Measurements from ENCODE around the gene MYRIP.

Gene MYRIP

GRCh38 chr3:39781632-39782031, 27.8 kb upstream of the MYRIP start:
- TF ChIP-seq ESRRG (CRISPR knock-in tag; IDR thresholded peaks at IDR 0.05), result no peak
- TF ChIP-seq ZFP30 (CRISPR knock-in tag; IDR thresholded peaks at IDR 0.05), result no peak
- TF ChIP-seq GLIS3 (CRISPR knock-in tag; IDR thresholded peaks at IDR 0.05), result no peak
- no peak for TF ChIP-seq SNAI2 (CRISPR knock-in tag; IDR thresholded peaks at IDR 0.05)
- TF ChIP-seq POU6F1 (CRISPR knock-in tag; IDR thresholded peaks at IDR 0.05; ENCODE audit: borderline replicate concordance, low read depth), result no peak
- no peak for TF ChIP-seq RARB (CRISPR knock-in tag; IDR thresholded peaks at IDR 0.05)
- TF ChIP-seq ZNF70 (CRISPR knock-in tag; IDR thresholded peaks at IDR 0.05), result no peak
- TF ChIP-seq, protein P1, sequence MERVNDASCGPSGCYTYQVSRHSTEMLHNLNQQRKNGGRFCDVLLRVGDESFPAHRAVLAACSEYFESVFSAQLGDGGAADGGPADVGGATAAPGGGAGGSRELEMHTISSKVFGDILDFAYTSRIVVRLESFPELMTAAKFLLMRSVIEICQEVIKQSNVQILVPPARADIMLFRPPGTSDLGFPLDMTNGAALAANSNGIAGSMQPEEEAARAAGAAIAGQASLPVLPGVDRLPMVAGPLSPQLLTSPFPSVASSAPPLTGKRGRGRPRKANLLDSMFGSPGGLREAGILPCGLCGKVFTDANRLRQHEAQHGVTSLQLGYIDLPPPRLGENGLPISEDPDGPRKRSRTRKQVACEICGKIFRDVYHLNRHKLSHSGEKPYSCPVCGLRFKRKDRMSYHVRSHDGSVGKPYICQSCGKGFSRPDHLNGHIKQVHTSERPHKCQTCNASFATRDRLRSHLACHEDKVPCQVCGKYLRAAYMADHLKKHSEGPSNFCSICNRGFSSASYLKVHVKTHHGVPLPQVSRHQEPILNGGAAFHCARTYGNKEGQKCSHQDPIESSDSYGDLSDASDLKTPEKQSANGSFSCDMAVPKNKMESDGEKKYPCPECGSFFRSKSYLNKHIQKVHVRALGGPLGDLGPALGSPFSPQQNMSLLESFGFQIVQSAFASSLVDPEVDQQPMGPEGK (CRISPR knock-in tag; IDR thresholded peaks at IDR 0.05; ENCODE audit: borderline replicate concordance), result no peak
- no peak for TF ChIP-seq CSDC2 (CRISPR knock-in tag; IDR thresholded peaks at IDR 0.05)
- no peak for TF ChIP-seq TOX (CRISPR knock-in tag; IDR thresholded peaks at IDR 0.05; ENCODE audit: borderline replicate concordance)
- TF ChIP-seq ARNTL (CRISPR knock-in tag; IDR thresholded peaks at IDR 0.05; ENCODE audit: borderline replicate concordance, low read depth), result no peak
- TF ChIP-seq, protein P2, sequence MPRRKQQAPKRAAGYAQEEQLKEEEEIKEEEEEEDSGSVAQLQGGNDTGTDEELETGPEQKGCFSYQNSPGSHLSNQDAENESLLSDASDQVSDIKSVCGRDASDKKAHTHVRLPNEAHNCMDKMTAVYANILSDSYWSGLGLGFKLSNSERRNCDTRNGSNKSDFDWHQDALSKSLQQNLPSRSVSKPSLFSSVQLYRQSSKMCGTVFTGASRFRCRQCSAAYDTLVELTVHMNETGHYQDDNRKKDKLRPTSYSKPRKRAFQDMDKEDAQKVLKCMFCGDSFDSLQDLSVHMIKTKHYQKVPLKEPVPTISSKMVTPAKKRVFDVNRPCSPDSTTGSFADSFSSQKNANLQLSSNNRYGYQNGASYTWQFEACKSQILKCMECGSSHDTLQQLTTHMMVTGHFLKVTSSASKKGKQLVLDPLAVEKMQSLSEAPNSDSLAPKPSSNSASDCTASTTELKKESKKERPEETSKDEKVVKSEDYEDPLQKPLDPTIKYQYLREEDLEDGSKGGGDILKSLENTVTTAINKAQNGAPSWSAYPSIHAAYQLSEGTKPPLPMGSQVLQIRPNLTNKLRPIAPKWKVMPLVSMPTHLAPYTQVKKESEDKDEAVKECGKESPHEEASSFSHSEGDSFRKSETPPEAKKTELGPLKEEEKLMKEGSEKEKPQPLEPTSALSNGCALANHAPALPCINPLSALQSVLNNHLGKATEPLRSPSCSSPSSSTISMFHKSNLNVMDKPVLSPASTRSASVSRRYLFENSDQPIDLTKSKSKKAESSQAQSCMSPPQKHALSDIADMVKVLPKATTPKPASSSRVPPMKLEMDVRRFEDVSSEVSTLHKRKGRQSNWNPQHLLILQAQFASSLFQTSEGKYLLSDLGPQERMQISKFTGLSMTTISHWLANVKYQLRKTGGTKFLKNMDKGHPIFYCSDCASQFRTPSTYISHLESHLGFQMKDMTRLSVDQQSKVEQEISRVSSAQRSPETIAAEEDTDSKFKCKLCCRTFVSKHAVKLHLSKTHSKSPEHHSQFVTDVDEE (CRISPR knock-in tag; IDR thresholded peaks at IDR 0.05), result no peak
- TF ChIP-seq ZC3H10 (CRISPR knock-in tag; IDR thresholded peaks at IDR 0.05), result no peak
- no peak for TF ChIP-seq ZNF565 (CRISPR knock-in tag; conservative IDR thresholded peaks at IDR 0.05; ENCODE audit: low read depth)
- no peak for ATAC-seq

- TF ChIP-seq, protein P3, sequence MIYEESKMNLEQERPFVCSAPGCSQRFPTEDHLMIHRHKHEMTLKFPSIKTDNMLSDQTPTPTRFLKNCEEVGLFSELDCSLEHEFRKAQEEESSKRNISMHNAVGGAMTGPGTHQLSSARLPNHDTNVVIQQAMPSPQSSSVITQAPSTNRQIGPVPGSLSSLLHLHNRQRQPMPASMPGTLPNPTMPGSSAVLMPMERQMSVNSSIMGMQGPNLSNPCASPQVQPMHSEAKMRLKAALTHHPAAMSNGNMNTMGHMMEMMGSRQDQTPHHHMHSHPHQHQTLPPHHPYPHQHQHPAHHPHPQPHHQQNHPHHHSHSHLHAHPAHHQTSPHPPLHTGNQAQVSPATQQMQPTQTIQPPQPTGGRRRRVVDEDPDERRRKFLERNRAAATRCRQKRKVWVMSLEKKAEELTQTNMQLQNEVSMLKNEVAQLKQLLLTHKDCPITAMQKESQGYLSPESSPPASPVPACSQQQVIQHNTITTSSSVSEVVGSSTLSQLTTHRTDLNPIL (CRISPR knock-in tag; IDR thresholded peaks at IDR 0.05; ENCODE audit: low read depth), result peak; percentile 28; the same call in 1 of the 2 replicates
- TF ChIP-seq, protein P2 (CRISPR knock-in tag; IDR thresholded peaks at IDR 0.05), result peak; percentile 47; the same call in 1 of the 2 replicates
- TF ChIP-seq POU6F1 (CRISPR knock-in tag; IDR thresholded peaks at IDR 0.05; ENCODE audit: borderline replicate concordance, low read depth) (no peak), ISL1 (CRISPR knock-in tag; IDR thresholded peaks at IDR 0.05) (peak; percentile 93), TCF4 (CRISPR knock-in tag; IDR thresholded peaks at IDR 0.05; ENCODE audit: borderline replicate concordance) (0 out of 2 replicates have a peak, but pooled peaks have one; percentile 19)
- peak; percentile 60 for ATAC-seq
Observed at GRCh38 chr3:39783680-39784079, 25.7 kb upstream of the MYRIP start.

DNA sequence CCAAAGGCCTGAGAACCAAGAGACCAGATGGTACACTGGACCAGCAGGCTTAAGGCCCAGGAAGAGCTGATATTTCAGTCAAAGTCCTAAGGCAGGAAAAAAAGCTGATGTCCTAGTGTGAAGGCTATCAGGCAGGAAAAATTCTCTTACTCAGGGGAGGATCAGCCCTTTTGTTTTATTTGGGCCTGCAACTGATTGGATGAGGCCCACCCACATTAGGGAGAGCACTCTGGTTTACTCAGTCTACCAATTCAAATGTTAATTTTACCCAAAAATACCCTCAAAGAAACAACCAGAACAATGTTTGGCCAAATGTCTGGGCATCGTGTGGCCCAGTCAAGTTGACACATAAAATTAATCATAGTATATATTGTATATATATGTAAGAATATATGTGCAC, 24.5 kb upstream of the MYRIP start:
- no peak for ATAC-seq
- TF ChIP-seq PPARA (CRISPR knock-in tag; IDR thresholded peaks at IDR 0.05; ENCODE audit: borderline replicate concordance) (no peak), ESRRG (CRISPR knock-in tag; IDR thresholded peaks at IDR 0.05) (no peak), ZFP3 (CRISPR knock-in tag; IDR thresholded peaks at IDR 0.05) (no peak), ZNF565 (CRISPR knock-in tag; conservative IDR thresholded peaks at IDR 0.05; ENCODE audit: low read depth) (no peak), CSDC2 (CRISPR knock-in tag; IDR thresholded peaks at IDR 0.05) (no peak), ZNF8 (CRISPR knock-in tag; IDR thresholded peaks at IDR 0.05) (no peak), TOX (CRISPR knock-in tag; IDR thresholded peaks at IDR 0.05; ENCODE audit: borderline replicate concordance) (no peak), ISL1 (CRISPR knock-in tag; IDR thresholded peaks at IDR 0.05) (no peak), GLIS3 (CRISPR knock-in tag; IDR thresholded peaks at IDR 0.05) (no peak), RARB (CRISPR knock-in tag; IDR thresholded peaks at IDR 0.05) (no peak), ZC3H10 (CRISPR knock-in tag; IDR thresholded peaks at IDR 0.05) (no peak), ARNTL (CRISPR knock-in tag; IDR thresholded peaks at IDR 0.05; ENCODE audit: borderline replicate concordance, low read depth) (no peak), ZNF70 (CRISPR knock-in tag; IDR thresholded peaks at IDR 0.05) (no peak), ZFP30 (CRISPR knock-in tag; IDR thresholded peaks at IDR 0.05) (no peak)
- TF ChIP-seq, protein P3 (CRISPR knock-in tag; IDR thresholded peaks at IDR 0.05; ENCODE audit: low read depth), result no peak
- TF ChIP-seq, protein P1 (CRISPR knock-in tag; IDR thresholded peaks at IDR 0.05; ENCODE audit: borderline replicate concordance), result no peak
